Measurements from ENCODE around the gene RLN3. TPM values are rescaled to one million over a fixed set of nuclear protein-coding genes. Genes with fewer than 3 reads are reported as not detected.
A peak's percentile ranks its signal among the peaks of the same experiment; 100 is the strongest.
"Not testable (repeated sequence)": the region's sequence is repeated elsewhere in the genome, so short reads cannot be mapped to it uniquely, and the experiment has no call there.

RLN3 gene
- total RNA-seq, 1 experiment from 2014 or later, result not detected

DNA sequence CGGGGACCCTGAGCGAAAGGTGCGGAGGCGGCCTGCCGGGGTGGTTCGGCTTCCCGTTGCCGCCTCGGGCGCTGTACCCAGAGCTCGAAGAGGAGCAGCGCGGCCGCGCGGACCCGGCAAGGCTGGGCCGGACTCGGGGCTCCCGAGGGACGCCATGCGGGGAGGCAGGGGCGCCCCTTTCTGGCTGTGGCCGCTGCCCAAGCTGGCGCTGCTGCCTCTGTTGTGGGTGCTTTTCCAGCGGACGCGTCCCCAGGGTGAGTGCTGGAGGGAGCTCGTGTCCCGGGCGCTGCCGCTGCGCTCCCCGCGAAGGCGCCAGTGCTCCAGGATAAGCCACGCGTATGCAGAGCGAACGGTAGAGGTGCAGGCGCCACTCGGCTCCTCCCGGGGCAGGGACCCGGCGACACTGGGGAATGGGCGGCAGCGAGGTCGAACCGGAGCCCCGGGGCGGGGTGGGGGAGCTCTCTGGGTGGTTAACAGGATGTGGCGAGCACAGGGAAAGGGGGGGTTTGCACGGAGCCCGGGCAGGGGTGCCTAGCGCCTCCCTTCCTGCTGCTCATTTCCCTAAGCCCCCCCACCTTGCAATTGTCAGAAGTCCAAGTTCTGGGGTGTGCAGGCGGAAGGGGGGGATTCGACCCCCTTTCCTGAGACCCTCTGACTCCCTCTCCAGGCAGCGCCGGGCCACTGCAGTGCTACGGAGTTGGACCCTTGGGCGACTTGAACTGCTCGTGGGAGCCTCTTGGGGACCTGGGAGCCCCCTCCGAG, 4.0 kb downstream of the RLN3 start, which contains the start of gene IL27RA:
TSS of gene IL27RA (plus strand) at position 44 of the 762 bp plus-strand sequence. CDS start at position 155, 111 bp downstream.
- Histone ChIP-seq H3K27me3 (peaks cover 5% of the 10 kb centered on the region; the same call in 1 of the 2 replicates), H3K4me3 (peak within 1 kb of the TSS; percentile 58), H3K9me3 (no peaks in the 10 kb centered on the region), H3K36me3 (no peaks in the 10 kb centered on the region)
- peak; percentile 70 for DNase-seq

DNA sequence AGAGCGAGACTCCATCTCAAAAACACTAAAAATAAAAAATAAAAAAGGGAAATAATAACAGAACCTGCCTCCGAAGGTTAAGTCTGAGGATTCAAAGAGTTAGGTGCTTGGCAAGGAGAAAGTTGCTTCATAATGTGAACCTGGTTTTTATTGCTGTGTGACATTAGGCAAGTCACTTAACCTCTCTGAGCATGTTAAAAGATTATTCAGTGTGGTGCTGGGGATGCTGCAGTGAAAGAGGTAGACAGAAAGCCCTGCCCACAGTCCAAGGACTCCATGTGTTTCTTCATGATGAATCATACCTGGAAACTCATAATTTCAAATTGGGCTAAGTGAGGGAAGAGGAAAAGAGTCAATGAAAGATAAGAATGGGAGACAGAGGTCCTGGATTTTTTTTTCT, 6.0 kb downstream of the RLN3 start:
- no peak for DNase-seq
- Histone ChIP-seq H3K36me3 (no peaks in the 10 kb centered on the region), H3K27me3 (0 out of 2 replicates have a peak, but pooled peaks cover 5% of the 10 kb centered on the region)

DNA sequence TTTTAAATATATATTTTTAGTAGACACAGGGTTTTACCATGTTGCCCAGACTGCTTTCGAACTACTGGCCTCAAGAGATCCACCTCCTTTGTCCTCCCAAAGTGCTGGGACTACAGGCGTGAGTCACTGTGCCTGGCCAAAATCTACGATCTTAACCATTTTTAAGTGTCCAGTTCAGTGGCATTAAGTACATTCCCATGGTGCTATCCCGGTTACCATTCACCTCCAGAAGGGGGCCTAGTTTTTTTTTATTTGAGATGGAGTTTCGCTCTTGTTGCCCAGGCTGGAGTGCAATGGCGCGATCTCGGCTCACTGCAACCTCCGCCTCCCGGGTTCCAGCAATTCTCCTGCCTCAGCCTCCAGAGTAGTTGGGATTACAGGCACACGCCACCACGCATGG, 7.2 kb downstream of the RLN3 start:
- H3K4me3 ChIP-seq, H3K27me3 ChIP-seq, H3K36me3 ChIP-seq, H3K9me3 ChIP-seq, DNase-seq: not testable (repeated sequence)

More for the DNA sequence above, 6.0 kb downstream of the RLN3 start:
- Histone ChIP-seq H3K9me3 (no peaks in the 10 kb centered on the region), H3K4me3 (no peak overlapping the region)

DNA sequence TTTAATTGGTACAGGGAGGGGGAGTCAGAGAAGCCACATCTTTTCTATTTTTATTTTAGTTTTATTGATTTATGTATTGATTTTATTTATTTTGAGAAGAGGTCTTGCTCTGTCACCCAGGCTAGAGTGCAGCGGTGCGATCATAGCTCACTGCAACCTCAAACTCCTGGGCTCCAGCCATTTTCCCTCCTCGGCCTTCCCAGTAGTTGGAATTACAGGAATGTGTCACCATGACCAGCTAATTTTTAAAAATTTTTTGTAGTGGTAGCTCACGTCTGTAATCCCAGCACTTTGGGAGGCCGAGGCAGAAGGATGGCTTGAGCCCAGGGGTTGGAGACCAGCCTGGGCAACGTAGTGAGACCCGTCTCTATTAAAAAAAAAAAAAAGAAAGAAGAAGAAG, 7.8 kb downstream of the RLN3 start:
- H3K27me3 ChIP-seq, result 0 out of 2 replicates have a peak, but pooled peaks cover 3% of the 10 kb centered on the region

DNA sequence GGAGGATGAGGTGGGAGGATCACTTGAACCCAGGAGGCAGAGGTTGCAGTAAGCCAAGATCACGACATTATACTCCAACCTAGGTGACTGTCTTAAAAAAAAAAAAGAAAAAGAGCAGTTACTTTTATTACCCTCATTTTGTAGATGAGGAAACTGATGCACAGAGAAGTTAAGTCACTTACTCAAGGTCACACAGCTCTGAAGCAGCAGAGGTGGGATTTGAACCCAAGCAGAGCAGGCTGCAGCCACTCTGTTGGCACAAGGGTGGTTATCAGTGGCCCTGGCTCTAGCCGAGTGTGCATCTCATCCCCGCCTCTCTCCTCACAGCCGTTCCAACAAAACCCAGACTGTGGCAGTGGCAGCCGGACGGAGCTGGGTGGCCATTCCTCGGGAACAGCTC, 11.2 kb downstream of the RLN3 start:
- Histone ChIP-seq H3K36me3 (no peaks in the 10 kb centered on the region), H3K4me3 (no peak overlapping the region), H3K9me3 (no peaks in the 10 kb centered on the region), H3K27me3 (no peaks in the 10 kb centered on the region)
- no peak for DNase-seq

More for the DNA sequence above, 7.8 kb downstream of the RLN3 start:
- H3K4me3 ChIP-seq, result no peak overlapping the region
- H3K9me3 ChIP-seq, result no peaks in the 10 kb centered on the region
- no peaks in the 10 kb centered on the region for H3K36me3 ChIP-seq
- no peak for DNase-seq

DNA sequence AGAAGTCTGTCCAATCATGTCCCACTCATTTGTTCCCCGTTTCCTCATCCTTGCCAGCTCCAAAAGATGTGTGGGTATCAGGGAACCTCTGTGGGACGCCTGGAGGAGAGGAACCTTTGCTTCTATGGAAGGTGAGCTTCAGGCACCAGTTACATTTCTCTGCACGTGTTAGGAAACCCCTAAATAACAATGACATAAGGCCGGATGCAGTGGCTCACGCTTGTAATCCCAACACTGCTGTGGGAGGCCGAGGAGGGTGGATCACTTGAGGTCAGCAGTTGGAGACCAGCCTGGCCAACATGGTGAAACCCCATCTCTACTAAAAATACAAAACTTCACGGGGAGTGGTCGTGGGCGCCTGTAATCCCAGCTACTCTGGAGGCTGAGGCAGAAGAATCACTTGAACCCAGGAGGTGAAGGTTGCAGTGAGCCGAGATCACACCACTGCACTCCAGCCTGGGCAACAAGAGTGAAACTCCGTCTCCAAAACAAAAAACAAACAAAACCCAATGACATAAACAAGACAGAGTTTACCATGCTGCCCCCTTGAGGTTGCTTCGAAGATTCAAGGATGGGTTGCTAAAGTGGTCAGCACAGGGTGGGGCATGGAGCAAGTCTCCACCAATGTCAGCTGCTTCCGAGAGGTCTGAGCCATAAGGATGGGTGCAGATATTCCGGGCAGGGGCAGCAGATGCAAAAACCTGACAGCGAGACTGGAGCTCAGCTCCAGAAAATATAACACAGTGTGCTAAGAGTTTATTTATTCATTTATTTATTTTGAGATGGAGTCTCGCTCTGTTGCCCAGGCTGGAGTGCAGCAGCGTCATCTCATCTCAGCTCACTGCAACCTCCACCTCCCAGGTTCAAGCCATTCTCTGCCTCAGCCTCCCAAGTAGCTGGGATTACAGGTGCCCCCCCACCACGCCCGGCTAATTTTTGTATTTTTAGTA, 15.0 kb downstream of the RLN3 start:
- H3K36me3 ChIP-seq, H3K4me3 ChIP-seq, H3K9me3 ChIP-seq, H3K27me3 ChIP-seq: not testable (repeated sequence)
- DNase-seq, result peak; percentile 78

DNA sequence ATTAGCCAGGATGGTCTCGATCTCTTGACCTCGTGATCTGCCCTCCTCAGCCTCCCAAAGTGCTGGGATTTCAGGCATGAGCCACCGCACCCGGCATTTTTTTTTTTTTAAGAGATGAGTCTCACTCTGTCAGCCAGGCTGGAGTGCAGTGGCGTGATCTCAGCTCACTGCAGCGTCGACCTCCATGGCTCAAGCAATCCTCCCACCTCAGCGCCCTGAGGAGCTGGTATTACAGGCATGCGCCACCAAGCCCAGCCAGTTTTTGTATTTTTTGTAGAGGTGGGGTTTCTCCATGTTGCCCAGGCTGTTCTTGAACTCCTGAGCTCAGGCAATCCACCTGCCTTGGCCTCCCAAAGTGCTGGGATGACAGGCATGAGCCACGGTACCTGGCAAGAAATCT, 19.9 kb downstream of the RLN3 start:
- DNase-seq, H3K27me3 ChIP-seq, H3K4me3 ChIP-seq, H3K9me3 ChIP-seq, H3K36me3 ChIP-seq: not testable (repeated sequence)

DNA sequence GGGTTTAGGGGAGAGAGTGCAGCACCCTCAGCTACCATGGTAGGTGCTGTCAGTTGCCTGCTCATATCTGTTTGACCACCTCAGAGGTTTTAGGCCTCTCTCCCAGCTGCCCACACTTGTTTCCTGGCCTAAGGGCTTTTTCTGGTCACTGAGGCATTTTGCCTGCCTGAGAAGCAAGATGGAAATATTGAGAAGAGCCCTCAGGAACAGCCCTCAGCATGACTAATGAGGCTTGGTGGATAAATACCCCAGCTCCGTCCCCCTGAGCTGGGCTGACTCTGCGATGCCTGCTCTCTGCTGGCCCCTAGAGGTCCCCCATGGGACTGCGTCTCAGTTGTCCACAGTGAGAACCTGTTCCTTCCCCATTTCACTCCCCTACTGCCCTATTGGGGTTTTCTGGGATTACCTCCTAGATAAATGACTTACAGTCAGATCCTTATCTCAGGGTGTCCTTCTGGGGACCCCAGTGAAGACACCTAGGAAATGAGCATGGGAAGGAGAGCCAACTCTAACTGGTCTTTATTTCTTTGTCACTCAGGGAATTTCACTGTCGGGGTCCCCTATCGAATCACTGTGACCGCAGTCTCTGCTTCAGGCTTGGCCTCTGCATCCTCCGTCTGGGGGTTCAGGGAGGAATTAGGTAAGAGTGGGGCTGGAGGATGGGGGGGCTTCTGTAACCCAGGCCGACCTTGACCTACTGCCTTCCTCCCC, 20.6 kb downstream of the RLN3 start:
- H3K27me3 ChIP-seq, result no peaks in the 10 kb centered on the region
- H3K9me3 ChIP-seq, result peaks cover 7% of the 10 kb centered on the region
- no peak overlapping the region for H3K4me3 ChIP-seq
- no peak for DNase-seq
- peaks cover 4% of the 10 kb centered on the region for H3K36me3 ChIP-seq

DNA sequence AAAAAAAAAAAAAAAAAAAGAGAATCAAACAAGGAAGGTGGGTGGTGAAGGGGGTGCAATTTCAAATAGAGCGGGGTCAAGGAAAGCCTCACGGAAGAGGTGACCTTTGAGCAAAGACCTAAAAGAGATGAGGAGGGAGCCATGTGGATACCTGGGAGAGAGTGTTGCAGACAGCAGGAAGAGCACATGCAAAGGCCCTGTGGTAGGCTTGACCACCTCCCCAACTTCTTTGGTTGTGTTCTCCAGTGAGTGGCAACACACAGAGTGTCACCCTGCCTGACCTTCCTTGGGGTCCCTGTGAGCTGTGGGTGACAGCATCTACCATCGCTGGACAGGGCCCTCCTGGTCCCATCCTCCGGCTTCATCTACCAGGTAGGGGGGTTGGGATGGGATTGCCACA, 22.6 kb downstream of the RLN3 start:
- Histone ChIP-seq H3K9me3 (peaks cover 7% of the 10 kb centered on the region), H3K4me3 (no peak overlapping the region), H3K27me3 (no peaks in the 10 kb centered on the region), H3K36me3 (peaks cover 4% of the 10 kb centered on the region)
- DNase-seq, result no peak

DNA sequence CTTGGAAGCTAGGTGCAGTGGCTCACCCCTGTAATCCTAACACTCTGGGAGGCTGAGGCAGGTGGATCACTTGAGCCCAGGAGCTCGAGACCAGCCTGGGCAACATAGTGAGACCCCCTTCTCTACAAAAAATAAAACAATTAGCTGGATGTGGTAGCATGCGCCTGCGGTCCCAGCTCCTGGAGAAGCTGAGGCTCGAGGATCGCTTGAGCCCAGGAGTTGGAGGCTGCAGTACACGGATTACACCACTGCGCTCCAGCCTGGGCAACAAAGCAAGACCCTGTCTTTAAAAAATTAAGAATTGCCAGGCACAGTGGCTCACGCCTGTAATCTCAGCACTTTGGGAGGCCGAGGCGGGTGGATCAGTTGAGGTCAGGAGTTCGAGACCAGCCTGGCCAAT, 23.0 kb downstream of the RLN3 start:
- DNase-seq, H3K27me3 ChIP-seq, H3K4me3 ChIP-seq: not testable (repeated sequence)

DNA sequence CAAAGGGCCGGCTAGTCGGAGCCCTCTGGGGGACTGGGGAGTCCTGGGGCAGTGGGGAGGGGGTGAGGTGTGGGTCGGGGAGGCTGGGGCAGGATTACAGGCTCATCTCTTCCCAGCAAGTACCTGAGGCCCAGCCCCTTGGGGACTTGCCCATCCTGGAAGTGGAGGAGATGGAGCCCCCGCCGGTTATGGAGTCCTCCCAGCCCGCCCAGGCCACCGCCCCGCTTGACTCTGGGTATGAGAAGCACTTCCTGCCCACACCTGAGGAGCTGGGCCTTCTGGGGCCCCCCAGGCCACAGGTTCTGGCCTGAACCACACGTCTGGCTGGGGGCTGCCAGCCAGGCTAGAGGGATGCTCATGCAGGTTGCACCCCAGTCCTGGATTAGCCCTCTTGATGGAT, 24.0 kb downstream of the RLN3 start:
- Histone ChIP-seq H3K4me3 (no peak overlapping the region), H3K9me3 (peaks cover 7% of the 10 kb centered on the region), H3K36me3 (peaks cover 4% of the 10 kb centered on the region), H3K27me3 (no peaks in the 10 kb centered on the region)
- DNase-seq, result no peak

More for the DNA sequence above, 23.0 kb downstream of the RLN3 start:
- H3K9me3 ChIP-seq, H3K36me3 ChIP-seq: not testable (repeated sequence)

DNA sequence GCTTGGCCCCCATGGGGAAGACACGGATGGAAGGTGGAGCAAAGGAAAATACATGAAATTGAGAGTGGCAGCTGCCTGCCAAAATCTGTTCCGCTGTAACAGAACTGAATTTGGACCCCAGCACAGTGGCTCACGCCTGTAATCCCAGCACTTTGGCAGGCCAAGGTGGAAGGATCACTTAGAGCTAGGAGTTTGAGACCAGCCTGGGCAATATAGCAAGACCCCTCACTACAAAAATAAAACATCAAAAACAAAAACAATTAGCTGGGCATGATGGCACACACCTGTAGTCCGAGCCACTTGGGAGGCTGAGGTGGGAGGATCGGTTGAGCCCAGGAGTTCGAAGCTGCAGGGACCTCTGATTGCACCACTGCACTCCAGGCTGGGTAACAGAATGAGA, 24.5 kb downstream of the RLN3 start:
- Histone ChIP-seq H3K4me3 (no peak overlapping the region), H3K27me3 (no peaks in the 10 kb centered on the region), H3K36me3 (peaks cover 4% of the 10 kb centered on the region), H3K9me3 (peaks cover 7% of the 10 kb centered on the region)
- DNase-seq, result no peak

DNA sequence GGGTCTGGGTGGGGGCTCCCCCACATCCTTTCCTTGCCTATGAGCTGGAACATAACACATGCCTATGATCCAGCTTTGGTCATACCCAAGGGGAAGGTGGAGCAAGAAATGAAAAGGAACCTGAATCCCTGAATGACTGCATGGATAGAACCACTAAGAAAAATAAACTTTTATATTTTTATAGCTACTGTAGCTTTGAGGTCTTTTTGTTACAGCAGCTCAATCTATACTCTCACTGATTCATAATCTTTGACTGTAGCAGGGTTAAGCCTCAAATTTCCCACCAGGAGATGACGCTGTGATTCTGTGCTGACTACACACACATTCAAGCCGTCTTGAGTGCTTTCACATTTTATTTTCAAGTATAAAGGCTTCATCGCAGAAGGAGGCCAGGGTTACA, 25.1 kb downstream of the RLN3 start:
- peaks cover 4% of the 10 kb centered on the region for H3K36me3 ChIP-seq
- no peak for DNase-seq
- H3K27me3 ChIP-seq, result no peaks in the 10 kb centered on the region; the same call in 1 of the 2 replicates
- no peak overlapping the region for H3K4me3 ChIP-seq
- peaks cover 7% of the 10 kb centered on the region for H3K9me3 ChIP-seq

DNA sequence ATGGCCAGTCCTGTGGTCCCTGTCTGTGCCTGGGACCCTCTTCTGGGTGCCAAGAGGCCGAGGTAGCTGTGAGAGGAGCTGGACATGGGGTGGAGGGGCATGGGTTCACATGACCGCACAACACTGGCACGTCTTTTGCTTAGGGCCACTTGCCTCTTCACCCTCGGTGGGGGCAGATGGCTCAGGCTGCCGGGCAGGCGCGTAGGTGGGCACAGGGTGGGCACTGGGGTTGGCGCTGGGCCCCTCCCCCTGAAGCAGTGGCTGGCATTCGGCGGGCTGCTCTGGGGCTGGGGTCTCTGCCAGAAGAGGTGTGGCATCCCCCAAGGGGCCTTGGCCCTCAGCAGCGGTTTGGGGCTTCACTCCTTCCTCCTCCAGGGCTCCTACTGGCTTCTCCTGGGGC, 25.6 kb downstream of the RLN3 start:
- Histone ChIP-seq H3K4me3 (no peak overlapping the region), H3K9me3 (peaks cover 4% of the 10 kb centered on the region), H3K36me3 (peaks cover 2% of the 10 kb centered on the region), H3K27me3 (peaks cover 4% of the 10 kb centered on the region; the same call in 1 of the 2 replicates)
- no peak for DNase-seq

DNA sequence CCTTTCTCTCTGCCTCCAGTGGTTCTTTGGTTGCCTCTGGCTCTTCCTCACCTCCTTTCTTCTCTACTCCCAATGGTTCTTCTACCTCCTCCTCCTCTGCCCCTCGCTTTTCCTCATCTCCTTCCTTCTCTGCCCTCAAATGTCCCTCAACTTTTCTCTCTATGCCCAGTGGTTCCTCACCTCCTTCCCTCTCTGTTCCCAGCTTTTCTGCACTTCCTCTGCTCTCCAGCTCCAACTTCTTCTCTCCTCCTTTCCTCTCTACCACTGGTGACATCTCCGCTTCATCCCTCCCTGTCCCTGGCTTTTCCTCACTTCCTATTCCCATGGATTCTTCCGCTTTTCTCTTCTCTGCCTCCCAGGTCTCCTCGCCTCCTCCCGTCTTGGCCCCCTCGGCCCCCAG, 26.2 kb downstream of the RLN3 start:
- Histone ChIP-seq H3K9me3 (no peaks in the 10 kb centered on the region), H3K36me3 (no peaks in the 10 kb centered on the region; the same call in 1 of the 2 replicates), H3K4me3 (no peak overlapping the region), H3K27me3 (peaks cover 10% of the 10 kb centered on the region)
- DNase-seq, result no peak

DNA sequence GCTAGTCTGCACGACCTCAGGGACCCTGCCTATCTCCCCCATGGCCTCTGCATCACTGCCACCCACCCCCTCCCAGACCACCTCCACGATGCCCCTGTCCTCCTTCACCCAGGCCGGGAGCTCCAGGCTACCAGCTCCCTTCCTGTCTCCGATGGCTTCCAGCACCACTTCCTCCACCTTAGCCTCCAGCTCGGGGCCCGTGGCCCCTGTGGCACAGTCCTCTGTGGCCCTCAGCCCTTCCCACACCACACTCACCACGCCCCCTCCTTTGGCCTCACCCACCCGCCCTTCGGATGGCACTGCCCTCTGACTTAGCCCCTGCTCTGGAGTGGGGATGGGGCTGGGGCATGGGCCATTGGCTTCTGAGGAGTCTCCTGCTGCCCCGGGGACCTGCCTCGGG, 26.8 kb downstream of the RLN3 start:
- no peak for DNase-seq
- Histone ChIP-seq H3K9me3 (no peaks in the 10 kb centered on the region), H3K36me3 (no peaks in the 10 kb centered on the region; the same call in 1 of the 2 replicates), H3K4me3 (no peak overlapping the region), H3K27me3 (peaks cover 16% of the 10 kb centered on the region)

DNA sequence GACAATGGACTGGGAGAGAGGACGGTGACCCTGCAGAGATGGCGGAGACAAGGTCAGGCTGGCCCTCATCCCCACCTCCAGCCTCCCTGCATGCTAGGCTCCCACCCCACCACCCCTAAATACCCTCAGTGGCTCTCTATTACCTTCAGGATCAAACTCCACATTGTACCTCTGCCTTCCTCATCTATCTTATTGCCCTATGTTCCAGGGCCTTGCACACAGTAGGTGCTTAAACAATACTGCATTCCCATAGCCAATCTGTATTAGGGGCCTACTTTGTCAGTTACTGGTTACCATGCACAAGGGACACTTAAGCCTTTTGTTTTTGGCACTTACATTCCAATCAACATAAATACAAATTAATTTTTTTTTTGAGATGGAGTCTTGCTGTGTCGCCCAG, 27.4 kb downstream of the RLN3 start:
- Histone ChIP-seq H3K27me3 (peaks cover 17% of the 10 kb centered on the region), H3K9me3 (no peaks in the 10 kb centered on the region), H3K4me3 (no peak overlapping the region), H3K36me3 (no peaks in the 10 kb centered on the region; the same call in 1 of the 2 replicates)
- DNase-seq, result no peak
